Adipocyte (in vitro differentiated cells): ENCODE data around the gene GTSF1L.
A peak's percentile ranks its signal among the peaks of the same experiment; 100 is the strongest.

Source experiments
- DNase-seq: peaks from one replicate; pipeline ENCODE4 v3.0.0-alpha.2; 2015; ENCODE audit warnings: low read depth
- H3K27me3 ChIP-seq: replicated peaks from 2 replicates; pipeline ENCODE4 v1.7.0; 2013; ENCODE audit warnings: mild to moderate bottlenecking, low read length, moderate library complexity; ENCODE audit not compliant: control insufficient read depth, insufficient read depth
- H3K36me3 ChIP-seq: 2 replicates; pipeline ENCODE4 v1.7.0; 2013; ENCODE audit warnings: low read length, mild to moderate bottlenecking, moderate library complexity; ENCODE audit not compliant: control insufficient read depth, insufficient read depth, severe bottlenecking
- H3K4me1 ChIP-seq: 2 replicates; pipeline ENCODE4 v1.7.0; 2013; ENCODE audit warnings: mild to moderate bottlenecking, low read length, moderate library complexity; ENCODE audit not compliant: control insufficient read depth, insufficient read depth
- H3K4me3 ChIP-seq: 2 replicates; pipeline ENCODE4 v1.7.0; 2013; ENCODE audit warnings: mild to moderate bottlenecking, low read length, moderate library complexity
- H3K9ac ChIP-seq: 2 replicates; pipeline ENCODE4 v1.7.0; 2013; ENCODE audit warnings: mild to moderate bottlenecking, low read length, moderate library complexity
- H3K9me3 ChIP-seq: 2 replicates; pipeline ENCODE4 v1.7.0; 2013; ENCODE audit warnings: mild to moderate bottlenecking, low read length, moderate library complexity; ENCODE audit not compliant: control insufficient read depth

GTSF1L gene

DNA sequence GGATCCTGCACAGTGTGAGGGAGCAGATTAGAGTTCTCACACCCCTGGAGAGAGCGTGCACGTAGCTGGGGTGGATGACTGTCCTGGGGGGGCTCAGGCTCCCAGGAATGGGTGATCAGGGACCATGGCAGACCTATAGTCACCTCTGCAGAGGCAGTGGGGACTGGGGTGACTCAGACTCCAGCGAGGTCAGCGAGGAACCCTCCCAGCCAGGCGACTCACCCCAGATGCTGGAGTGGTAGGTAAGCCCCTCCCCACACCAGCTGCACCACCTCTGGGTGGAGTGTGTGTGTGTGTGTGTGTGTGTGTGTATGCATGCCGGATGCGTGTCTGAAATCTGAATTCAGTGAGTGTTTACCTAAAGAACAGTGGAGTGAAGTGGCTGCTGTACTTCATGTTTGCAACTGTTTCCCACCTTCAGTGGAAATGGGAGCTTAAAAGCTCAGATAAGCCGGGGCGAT, 17.4 kb upstream of the GTSF1L start:
- H3K36me3 ChIP-seq: no peaks in the 10 kb centered on the region
- H3K4me1 ChIP-seq: peaks cover 25% of the 10 kb centered on the region
- no peak overlapping the region for H3K4me3 ChIP-seq
- no peak overlapping the region for H3K9ac ChIP-seq
- no peak for DNase-seq
- peaks cover 4% of the 10 kb centered on the region for H3K9me3 ChIP-seq
- peaks cover 23% of the 10 kb centered on the region for H3K27me3 ChIP-seq

DNA sequence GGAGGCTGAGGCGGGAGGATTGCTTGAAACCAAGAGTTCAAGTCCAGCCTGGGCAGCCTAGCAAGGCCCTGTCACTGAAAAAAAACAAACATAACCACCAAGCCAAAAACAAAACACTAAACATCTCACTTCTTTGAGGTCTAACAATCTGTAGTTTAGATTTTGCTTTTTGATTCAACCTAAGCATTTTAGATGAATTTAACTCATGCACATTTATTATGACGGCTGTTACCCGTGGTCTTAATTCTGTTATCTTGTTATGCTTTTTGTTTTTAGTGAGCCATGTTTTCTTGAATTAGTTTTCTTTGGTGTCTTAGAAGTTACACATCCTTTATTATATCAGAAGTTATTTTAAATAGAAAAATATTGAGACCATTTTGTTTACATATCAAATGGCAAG, 13.8 kb upstream of the GTSF1L start:
- peaks cover 26% of the 10 kb centered on the region for H3K27me3 ChIP-seq
- peaks cover 21% of the 10 kb centered on the region for H3K4me1 ChIP-seq
- H3K4me3 ChIP-seq: no peak overlapping the region
- H3K36me3 ChIP-seq: no peaks in the 10 kb centered on the region
- H3K9me3 ChIP-seq: peaks cover 4% of the 10 kb centered on the region
- H3K9ac ChIP-seq: no peak overlapping the region
- DNase-seq: no peak

DNA sequence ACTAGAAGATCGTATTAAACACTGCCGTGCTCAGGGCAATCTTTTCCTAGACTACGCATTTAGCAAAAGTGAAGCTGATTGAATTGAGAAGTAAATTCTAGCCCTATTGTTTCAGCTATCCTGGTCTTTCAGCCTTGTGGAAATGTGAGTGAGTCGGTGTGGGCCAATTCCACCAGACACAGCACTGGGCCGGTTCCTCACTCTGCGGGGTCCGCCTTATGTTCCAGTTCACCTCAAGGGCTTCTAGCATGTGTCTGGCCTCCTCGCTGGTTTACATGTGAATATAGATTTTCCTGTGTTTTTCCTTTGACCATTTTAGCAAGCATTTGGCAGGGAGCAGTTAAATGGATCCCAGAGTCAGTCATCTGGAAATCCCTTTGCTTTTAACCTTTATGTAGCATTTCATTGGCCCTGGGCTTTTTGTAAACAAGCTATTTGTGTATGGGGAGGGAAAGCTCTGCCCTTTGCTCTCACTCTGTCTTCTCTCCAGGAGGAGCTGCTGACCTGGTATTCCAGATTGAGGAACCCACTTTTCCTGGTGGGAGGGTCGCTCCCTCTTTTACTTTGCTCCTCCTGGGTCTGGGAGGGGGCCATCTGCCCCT, 12.4 kb upstream of the GTSF1L start:
- H3K9ac ChIP-seq: peak overlapping the region; percentile 21
- H3K36me3 ChIP-seq: no peaks in the 10 kb centered on the region
- no peak overlapping the region for H3K4me3 ChIP-seq
- H3K27me3 ChIP-seq: peaks cover 27% of the 10 kb centered on the region
- no peak for DNase-seq
- H3K9me3 ChIP-seq: peaks cover 4% of the 10 kb centered on the region
- peaks cover 21% of the 10 kb centered on the region for H3K4me1 ChIP-seq

DNA sequence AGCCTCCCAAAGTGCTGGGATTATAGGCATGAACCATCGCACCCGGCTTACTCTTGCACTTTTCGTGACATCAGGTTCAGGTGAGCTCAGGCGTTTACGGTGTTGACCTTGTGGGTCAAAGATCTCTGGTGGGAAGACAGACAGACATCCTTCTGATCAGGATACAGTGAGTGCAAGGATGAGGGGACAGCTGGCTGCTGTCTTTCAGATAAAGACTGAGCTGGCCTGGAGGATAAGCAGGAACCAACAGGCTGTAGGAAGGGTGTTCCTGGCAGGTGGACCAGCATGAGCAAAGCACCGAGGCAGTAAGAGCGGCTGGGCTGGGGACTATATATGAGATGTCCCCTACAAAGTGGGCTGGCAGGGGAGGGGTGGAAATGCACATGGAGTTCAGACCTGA, 11.1 kb upstream of the GTSF1L start:
- H3K4me1 ChIP-seq: peaks cover 21% of the 10 kb centered on the region
- DNase-seq: no peak
- H3K4me3 ChIP-seq: no peak overlapping the region
- H3K9ac ChIP-seq: no peak overlapping the region
- H3K27me3 ChIP-seq: peaks cover 20% of the 10 kb centered on the region
- no peaks in the 10 kb centered on the region for H3K36me3 ChIP-seq
- peaks cover 4% of the 10 kb centered on the region for H3K9me3 ChIP-seq

DNA sequence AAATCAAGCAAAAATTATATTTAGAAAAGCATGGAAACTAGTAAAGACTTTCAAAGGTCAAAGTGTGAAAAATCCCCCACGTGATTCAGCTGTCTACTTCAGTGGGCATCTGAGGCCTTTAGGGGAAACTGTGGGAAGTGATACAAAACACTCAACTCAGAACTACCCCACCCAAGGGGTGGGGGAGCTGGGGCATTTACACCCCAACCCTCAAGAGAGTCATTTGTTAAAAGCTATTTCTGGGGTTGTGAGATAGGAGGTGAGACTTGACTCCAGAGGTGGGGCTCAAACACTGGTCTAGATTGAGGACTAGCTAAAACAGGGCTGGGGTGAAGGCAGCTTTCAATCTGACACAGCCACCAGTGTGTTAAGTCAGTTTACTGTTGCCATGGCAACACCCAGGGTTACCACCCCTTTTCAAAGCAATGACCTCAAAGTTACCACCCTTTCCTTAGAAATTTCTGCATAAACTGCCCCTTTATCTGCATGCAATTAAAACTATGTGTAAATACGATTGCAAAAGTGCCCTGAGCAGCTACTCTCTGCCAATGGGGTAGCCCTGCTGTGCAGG, 9.9 kb upstream of the GTSF1L start:
- Histone ChIP-seq H3K9ac (no peak overlapping the region), H3K9me3 (peaks cover 4% of the 10 kb centered on the region), H3K4me1 (peaks cover 30% of the 10 kb centered on the region), H3K36me3 (no peaks in the 10 kb centered on the region), H3K4me3 (no peak overlapping the region), H3K27me3 (peaks cover 13% of the 10 kb centered on the region)
- no peak for DNase-seq

DNA sequence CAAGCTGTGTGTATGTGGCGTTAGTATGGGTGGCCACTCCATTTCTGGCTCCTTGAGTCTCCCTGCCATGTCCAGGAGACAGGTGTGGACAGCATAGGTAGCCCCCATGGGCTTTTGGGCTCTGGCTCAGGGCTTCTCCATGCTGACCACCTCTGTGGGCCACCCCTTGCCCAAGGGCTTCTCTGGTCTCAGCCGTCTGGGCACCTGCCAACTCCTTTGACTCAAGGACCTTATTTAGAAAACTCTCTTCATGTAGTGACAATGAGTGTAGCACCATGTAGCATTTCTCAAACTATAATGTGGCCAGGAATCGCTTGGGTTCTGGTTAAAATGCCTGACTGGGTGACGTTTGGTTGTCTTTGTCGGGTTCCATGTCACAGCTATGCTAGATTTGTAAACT, 5.1 kb upstream of the GTSF1L start:
- no peak overlapping the region for H3K9ac ChIP-seq
- peaks cover 18% of the 10 kb centered on the region for H3K4me1 ChIP-seq
- H3K36me3 ChIP-seq: no peaks in the 10 kb centered on the region
- no peak for DNase-seq
- no peaks in the 10 kb centered on the region for H3K9me3 ChIP-seq
- H3K4me3 ChIP-seq: no peak overlapping the region
- peaks cover 13% of the 10 kb centered on the region for H3K27me3 ChIP-seq

DNA sequence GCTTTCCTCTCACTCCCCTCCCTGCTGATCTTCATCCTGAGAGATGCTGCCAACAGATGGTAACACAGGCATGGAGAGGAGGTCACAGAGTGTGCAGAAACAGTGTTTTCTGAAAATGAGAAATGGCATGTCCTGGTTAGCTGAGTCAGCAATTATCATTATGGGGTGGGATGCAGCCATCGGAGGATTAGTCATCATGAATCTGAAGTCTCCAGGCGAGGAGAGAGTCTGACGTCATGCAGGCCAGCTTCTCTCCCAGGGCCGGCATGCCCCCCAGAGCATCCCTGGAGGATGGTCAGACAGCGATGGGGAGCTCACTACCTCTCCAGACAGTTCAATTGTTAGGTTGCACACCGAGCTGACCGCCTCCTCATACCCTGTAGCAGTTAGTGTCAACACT, 4.7 kb upstream of the GTSF1L start:
- peaks cover 14% of the 10 kb centered on the region for H3K4me1 ChIP-seq
- H3K9ac ChIP-seq: no peak overlapping the region
- DNase-seq: peak; percentile 37
- H3K4me3 ChIP-seq: no peak overlapping the region
- H3K9me3 ChIP-seq: no peaks in the 10 kb centered on the region
- H3K36me3 ChIP-seq: no peaks in the 10 kb centered on the region
- peaks cover 13% of the 10 kb centered on the region for H3K27me3 ChIP-seq

DNA sequence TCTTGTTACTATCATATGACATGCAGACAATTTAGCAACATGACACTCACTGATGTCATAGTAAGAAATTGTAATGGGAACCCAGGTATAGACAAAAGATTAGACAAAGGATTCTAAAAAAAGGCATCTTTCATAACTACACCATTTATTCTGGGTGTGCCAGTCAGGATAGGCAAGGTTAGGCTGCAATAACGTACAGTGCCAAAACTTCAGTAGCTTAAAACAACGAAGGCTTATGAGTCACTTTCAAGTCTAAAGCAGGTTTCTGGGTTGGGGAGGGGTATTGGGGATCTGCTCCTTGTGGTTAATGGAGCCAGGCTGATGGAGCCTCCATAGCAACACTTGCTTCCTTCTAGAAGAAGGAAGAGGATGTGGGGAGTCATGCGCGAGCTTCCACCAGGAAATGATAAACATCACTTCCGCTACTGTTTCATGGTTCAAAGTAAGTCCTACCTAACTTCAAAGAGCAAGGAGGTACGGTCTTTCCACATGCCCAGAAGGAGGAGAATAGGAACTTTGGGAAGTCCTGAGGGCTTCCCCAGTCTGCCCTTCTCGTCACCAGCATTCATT, 2.0 kb upstream of the GTSF1L start:
- Histone ChIP-seq H3K27me3 (no peaks in the 10 kb centered on the region), H3K4me1 (peaks cover 29% of the 10 kb centered on the region), H3K9ac (no peak overlapping the region), H3K36me3 (no peaks in the 10 kb centered on the region), H3K9me3 (no peaks in the 10 kb centered on the region), H3K4me3 (no peak overlapping the region)
- DNase-seq: no peak

DNA sequence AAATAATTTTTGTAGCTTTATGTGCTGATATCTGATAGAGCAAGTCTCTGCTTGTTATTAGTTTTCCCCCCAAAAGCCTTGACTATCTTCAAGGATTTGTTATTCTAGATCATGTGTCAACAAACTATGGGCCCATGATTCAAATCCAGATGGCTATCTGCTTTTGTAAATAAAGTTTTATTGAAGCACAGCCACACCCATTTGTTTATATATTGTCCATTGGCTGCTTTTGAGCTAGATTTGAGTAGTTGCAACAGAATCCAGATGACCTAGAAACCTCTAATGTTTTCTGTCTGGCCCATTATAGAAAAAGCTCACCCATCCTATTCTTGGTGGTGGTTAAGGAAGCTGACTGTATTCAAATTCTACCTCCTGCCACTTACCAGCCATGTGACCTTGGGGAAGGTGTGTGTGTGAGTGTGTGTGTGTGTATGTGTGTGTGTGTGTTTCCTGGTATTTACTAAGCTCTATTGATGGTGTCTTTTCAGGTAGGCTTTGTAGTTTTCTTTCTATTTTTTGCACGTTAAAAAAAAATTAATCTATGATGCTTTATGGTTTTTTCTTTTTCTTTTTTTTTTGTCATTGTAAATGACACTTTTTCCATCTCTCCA, 1.3 kb upstream of the GTSF1L start:
- Histone ChIP-seq H3K36me3 (no peaks in the 10 kb centered on the region), H3K9ac (no peak overlapping the region), H3K4me1 (peaks cover 29% of the 10 kb centered on the region), H3K9me3 (no peaks in the 10 kb centered on the region), H3K4me3 (no peak overlapping the region), H3K27me3 (no peaks in the 10 kb centered on the region)
- DNase-seq: no peak

DNA sequence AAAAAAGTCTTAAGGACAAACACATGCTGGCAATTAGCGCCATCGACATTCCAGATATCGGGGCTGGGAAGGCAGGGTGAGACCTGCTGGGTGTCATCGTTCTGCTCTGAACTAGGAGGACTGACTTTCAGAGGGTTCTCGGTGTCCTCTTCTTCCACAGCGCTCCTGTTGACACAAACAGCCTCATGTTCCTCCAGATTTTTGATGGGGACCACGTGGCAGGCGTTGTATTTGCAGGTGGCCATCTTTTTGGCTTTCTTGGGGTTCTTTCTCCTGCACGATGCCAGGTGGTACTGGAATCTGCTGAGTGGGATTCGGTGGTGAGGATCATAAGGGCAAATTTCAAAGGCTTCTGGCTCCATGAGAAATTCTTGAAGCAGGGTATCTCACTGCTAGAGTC, 469 bp downstream of the GTSF1L start:
- no peak overlapping the region for H3K4me3 ChIP-seq
- H3K9ac ChIP-seq: no peak overlapping the region
- no peaks in the 10 kb centered on the region for H3K9me3 ChIP-seq
- H3K27me3 ChIP-seq: no peaks in the 10 kb centered on the region
- H3K36me3 ChIP-seq: no peaks in the 10 kb centered on the region
- DNase-seq: no peak
- peaks cover 17% of the 10 kb centered on the region for H3K4me1 ChIP-seq

DNA sequence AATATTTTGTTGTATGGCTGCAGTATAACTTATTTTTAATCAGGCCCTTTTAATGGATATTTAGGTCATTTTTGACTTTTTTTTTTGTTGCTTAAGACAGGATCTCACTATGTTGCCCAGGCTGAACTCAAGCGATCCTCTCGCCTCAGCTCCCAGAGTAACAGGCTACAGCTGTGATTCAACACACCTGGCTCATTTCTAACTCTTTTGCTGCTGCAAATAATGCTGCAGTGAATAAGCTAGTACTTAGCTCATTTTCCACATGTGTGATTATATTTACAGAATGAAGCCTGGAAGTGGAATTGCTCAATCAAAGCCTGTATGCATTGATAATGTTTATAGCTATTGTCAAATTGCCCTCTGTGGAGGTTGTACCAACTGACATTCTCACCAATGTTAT, 1.1 kb downstream of the GTSF1L start:
- no peak overlapping the region for H3K4me3 ChIP-seq
- H3K9ac ChIP-seq: no peak overlapping the region
- peaks cover 16% of the 10 kb centered on the region for H3K4me1 ChIP-seq
- DNase-seq: peak; percentile 7
- no peaks in the 10 kb centered on the region for H3K36me3 ChIP-seq
- H3K27me3 ChIP-seq: peaks cover under 1% of the 10 kb centered on the region
- H3K9me3 ChIP-seq: no peaks in the 10 kb centered on the region
